BJ (cell line): ENCODE measurements around the gene ASMT. TPM values are rescaled to one million over a fixed set of nuclear protein-coding genes. Genes with fewer than 3 reads are reported as not detected.

Experiments
- CTCF ChIA-PET: fragments of 350-600 bp; formaldehyde crosslinking; extraction: SDS; loops from one replicate; lab custom pipeline; 2021; ENCODE audit warnings: antibody characterized with exemption, inconsistent platforms; lab: Yijun Ruan, JAX
- POLR2A ChIA-PET: fragments of 300-600 bp; sonication (Branson Sonifier 250); formaldehyde crosslinking; extraction: SDS; loops from one replicate; lab custom pipeline; 2021; ENCODE audit warnings: antibody characterized with exemption; lab: Charles Lee
- DNase-seq: peaks from one replicate; pipeline ENCODE4 v3.0.0-alpha.2; 2011; ENCODE audit warnings: low read depth
- H3K27me3 ChIP-seq: 2 replicates; pipeline ENCODE4 v1.6.0; 2011; ENCODE audit warnings: low read length; ENCODE audit not compliant: control insufficient read depth, insufficient read depth
- H3K36me3 ChIP-seq: 2 replicates; pipeline ENCODE4 v1.5.1; 2011; ENCODE audit warnings: low read length; ENCODE audit not compliant: control insufficient read depth, insufficient read depth
- H3K4me3 ChIP-seq: 2 replicates; pipeline ENCODE4 v1.5.1; 2011; ENCODE audit warnings: low read depth, mild to moderate bottlenecking, control low read depth, low read length
- CTCF ChIP-seq: IDR thresholded peaks from 2 replicates; pipeline ENCODE4 v1.5.1; 2011; ENCODE audit warnings: low read depth, mild to moderate bottlenecking, control low read depth, inconsistent platforms, low read length, moderate library complexity; ENCODE audit not compliant: insufficient read depth
- polyA plus RNA-seq: library from polyadenylated mRNA; depleted of rRNA; stranded (reverse); fragments of >200 nt; gene quantifications from 2 replicates; pipeline ENCODE4 v1.2.3, GENCODE V29; 2011

Gene ASMT
- polyA plus RNA-seq, 1 experiment = not detected

GRCh38 chrX:1602299-1602698, 12.6 kb upstream of the ASMT start:
- TF ChIP-seq CTCF = no peak
- Histone ChIP-seq H3K27me3 (no peaks in the 10 kb centered on the region), H3K4me3 (no peak overlapping the region), H3K36me3 (peaks cover 38% of the 10 kb centered on the region)
- ChIA-PET POLR2A (no interaction called here), CTCF (no interaction called here)
- no peak for DNase-seq

- POLR2A ChIA-PET = no interaction called here
- CTCF ChIA-PET = no interaction called here
- Histone ChIP-seq H3K27me3 (no peaks in the 10 kb centered on the region), H3K4me3 (no peak overlapping the region), H3K36me3 (peaks cover 8% of the 10 kb centered on the region)
- no peak for TF ChIP-seq CTCF
- DNase-seq = no peak
Measured at GRCh38 chrX:1606496-1606895, 8.4 kb upstream of the ASMT start.

- H3K27me3 ChIP-seq = no peaks in the 10 kb centered on the region
- no peak for DNase-seq
- no peak for TF ChIP-seq CTCF
- ChIA-PET CTCF (no interaction called here), POLR2A (no interaction called here)
- H3K36me3 ChIP-seq = peaks cover 1% of the 10 kb centered on the region; the same call in 1 of the 2 replicates
- no peak overlapping the region for H3K4me3 ChIP-seq
Measured at GRCh38 chrX:1609311-1609710, 5.5 kb upstream of the ASMT start.

GRCh38 chrX:1609762-1610161, 5.1 kb upstream of the ASMT start:
- Histone ChIP-seq H3K36me3 (no peaks in the 10 kb centered on the region), H3K27me3 (no peaks in the 10 kb centered on the region), H3K4me3 (no peak overlapping the region)
- no peak for TF ChIP-seq CTCF
- POLR2A ChIA-PET = no interaction called here
- CTCF ChIA-PET = no interaction called here
- no peak for DNase-seq

- no peak for TF ChIP-seq CTCF
- Histone ChIP-seq H3K4me3 (no peak overlapping the region), H3K36me3 (no peaks in the 10 kb centered on the region), H3K27me3 (no peaks in the 10 kb centered on the region)
- no peak for DNase-seq
- POLR2A ChIA-PET = no interaction called here
- CTCF ChIA-PET = no interaction called here
Measured at GRCh38 chrX:1610166-1610565, 4.7 kb upstream of the ASMT start.
